Measurements from ENCODE around the gene SLC6A9. TPM values are rescaled to one million over a fixed set of nuclear protein-coding genes. Genes with fewer than 3 reads are reported as not detected.
A peak's percentile ranks its signal among the peaks of the same experiment; 100 is the strongest.

Gene SLC6A9
- total RNA-seq, 1 experiment from 2014 or later, result 0.40 TPM

DNA sequence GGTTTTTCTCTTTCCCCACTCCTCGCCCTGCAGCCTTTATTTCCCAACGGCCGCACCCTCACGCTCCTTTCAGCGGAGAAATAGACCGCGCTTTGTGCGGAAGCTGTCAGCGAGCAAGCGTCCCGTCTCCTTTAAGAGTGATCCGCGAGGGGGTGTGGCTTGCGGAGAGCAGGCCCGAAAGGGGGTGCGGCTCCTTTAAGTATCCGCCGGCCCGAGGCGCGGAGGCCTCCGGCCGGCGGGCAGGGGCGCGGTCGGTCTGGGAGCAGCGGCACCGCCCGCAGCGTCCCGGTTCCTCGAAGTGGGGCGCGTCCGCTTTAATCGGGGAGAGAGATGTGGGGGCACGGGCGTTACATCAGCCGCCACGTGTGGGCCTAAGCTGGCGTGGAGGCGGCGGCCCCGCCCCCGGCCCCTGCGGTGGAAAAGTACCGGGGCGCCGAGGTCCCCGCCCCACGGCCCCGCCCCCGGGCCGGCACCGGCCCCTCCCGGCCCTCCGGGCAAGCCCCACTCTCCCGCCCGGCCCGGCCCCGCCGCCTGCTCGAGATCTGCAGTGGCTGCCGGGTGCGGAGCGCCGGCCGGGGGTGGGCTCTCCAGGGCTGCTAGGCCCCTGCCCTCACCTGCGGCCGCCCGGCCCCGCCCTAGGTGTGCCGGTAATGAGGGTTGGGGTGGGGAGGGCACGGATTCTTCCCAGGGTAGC lies 1.2 kb downstream of the SLC6A9 start:
- DNase-seq (ENCODE audit: low read depth), result peak; percentile 80

DNA sequence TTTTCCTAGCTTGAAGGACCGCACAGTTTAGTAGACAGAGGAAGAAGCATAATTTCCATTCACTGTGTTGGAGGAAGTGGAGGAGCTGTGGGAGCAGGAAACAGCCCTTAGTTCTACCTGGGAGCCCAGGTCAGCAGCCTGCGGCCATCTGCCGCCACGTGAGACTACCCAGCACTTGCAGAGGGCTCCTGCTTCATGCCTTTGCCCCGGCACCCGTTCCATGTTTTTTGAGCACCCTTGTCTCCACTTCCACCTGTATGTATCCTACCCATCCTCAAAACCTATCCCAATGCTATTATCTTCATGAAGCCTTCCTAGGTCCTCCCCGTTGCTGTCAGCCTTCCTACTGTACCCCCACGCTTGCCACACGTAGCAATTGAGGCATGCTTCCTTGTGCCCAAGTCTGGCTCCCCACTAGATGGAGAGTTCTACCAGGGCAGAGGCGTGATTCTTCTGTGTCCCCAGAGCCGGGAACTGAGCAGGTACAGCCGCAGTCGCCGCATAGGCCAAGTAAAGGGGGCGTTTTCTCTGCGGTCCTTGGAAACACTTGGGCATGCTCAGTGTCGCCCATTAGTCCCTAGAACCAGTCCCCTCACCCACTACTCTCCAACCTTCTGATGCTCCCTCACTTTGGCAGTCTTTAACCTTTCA lies 1.9 kb downstream of the SLC6A9 start:
- no peak for DNase-seq (ENCODE audit: low read depth)

DNA sequence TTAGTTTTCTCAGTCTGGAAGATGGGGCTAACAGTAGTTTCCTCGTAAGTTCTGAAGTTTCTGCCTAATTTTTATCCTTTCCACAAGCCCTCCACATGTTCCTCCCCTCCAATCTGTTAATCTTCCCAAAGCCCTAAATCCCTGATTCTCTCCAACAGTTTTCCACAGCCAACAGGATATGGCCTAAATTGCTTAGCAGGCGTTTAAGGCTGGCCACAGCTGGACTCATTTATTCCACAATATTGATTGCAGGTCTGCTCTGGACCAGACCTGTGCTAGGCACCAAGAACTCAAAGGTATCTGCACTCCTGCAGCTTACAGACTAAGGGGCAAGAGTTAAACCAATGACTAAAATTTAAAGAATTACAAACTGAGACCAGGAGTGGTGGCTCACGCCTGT lies 3.9 kb downstream of the SLC6A9 start:
- DNase-seq (ENCODE audit: low read depth), result no peak

DNA sequence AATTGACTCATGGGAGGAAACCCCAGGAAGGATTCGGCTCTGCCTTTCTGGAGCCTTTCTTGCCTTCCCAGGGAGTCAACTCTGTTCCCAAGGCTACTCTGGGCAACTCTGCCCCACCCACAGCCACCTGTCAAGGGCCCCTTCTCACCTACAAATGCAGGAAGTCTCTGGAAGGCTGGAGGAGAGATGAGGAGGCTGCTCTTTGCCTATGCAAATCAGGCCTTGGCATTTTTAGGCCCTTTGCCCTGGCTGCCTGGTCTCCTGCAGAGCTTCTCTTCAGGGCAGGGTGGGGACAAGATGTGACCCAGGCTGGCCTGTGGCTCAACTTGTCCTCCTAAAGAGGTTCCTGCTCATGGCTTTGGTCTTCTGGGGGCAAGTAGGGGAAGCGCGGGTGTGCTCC lies 5.4 kb downstream of the SLC6A9 start:
- no peak for DNase-seq (ENCODE audit: low read depth)

DNA sequence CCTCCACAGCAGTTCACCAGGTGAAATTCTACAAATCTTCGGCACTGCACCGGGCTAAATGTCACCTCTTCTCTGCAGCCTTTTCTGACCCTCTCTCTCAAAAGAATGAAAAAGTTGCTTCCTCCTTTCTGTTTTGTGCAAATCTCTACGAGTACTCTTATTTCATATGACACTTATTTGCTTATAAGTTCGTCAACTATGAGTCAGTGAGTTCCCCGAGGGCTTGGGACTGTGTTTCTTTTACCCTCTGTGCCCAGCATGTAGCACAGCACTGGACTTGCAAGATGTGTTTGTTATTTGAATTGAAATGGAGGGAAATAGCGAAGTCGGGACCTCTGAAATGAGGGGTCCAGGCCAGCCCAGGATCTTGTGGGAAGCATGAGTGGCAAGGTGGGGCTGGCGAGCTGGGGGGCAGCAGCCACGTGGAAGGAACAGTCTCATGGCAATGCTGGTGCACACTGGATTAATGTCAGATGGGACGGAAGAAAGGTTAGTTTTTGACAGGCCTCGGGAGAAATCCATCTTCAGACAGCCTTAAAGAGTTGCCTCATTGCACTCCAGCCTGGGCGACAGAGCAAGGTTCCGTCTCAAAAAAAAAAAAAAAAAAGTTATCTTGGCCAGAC lies 6.2 kb downstream of the SLC6A9 start:
- no peak for DNase-seq (ENCODE audit: low read depth)

DNA sequence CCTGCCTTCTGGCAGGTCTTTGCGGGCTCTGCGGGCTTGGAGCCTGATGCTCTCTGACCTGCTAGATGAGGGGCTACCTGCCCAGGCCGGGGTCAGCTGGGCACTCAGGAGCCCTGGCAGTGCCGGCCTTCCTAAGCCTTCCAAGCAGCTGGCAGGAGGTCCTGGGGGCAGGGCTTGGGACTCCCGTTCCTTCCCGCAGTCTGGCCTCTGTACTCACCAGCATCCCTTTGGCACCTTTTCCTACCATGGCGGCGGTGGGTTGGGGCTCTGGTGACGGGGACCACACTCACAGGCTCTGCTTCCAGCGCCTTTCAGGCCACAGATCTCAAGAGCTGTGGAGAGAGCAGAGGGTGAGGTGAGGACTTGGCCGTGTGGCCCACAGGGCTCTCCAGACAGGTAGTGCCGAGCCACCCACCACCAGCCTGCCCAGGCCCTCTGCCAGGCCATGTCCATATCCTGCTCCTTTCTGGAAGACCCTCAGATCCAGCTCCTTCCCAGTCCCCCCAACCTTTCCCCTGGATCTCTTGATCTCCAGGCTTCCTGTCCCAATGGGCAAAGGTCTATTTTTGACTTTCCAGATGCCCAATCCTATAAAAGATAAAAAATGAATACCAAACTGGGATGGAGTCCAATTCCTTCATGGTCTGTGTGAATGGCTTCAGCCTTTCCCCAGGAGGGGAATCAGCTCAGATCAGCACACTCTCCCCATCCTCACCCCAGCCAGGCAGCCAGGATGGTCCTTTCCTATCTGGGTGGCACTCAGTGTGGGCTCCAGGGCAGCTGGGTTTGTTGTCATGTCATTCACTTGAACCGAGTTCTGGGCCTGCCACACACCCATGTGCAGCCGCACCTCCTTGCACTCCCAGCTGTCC lies 7.0 kb downstream of the SLC6A9 start:
- no peak for DNase-seq (ENCODE audit: low read depth)

DNA sequence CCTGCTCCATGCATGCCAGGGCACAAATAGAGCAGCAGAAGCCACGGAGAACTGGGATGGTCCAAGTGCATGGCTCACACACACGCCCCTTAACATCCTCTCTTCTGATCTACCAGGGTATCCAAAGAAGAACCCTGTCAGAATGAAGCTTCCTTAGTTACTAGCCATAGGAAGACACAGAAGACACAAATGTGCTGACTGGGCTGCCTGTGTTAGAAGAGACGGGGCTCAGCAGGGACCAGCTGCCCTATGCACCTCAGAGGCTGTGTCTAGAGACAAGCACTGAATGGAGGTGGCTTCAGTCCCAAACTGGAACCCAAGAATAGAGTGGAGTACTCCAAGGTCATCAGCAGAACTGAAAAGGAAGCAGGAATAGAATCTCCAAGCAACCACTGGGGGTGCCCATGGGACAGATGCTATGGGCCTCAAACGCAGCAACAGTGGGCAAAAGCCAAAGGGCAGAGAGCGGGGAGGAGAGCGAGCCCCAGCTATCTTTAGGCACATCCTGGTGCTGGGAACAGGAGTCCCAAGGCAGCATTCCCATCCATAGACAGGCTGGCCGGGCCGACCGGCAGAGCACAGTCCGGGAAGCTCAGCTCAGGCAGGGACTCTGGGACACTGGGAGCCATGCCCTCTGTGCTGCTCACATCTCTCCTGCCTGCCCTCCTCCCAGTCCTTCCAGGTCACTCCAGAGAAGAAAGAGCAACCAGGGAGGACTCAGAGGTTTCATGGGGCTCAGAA lies 9.5 kb downstream of the SLC6A9 start:
- no peak for DNase-seq (ENCODE audit: low read depth)

DNA sequence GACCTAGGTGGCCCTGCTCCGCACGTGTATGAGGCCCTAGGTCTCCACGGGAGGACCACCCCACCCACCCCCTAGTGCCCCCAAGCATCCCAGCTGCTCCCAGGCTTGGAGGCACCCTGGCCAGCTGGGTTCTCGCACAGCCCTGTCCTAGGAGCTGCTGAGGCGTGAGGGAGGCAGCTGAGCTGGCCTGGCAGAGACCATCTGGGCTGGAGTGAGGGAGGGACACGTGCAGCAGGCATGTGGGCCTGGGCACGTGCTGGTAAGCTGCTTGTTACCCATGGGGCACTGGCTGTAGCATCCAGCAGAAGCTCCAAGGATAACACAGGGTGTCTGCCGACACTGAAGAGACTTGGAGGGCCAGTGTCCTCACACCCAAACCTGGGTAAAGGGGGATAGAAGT lies 10.1 kb downstream of the SLC6A9 start:
- no peak for DNase-seq (ENCODE audit: low read depth)

DNA sequence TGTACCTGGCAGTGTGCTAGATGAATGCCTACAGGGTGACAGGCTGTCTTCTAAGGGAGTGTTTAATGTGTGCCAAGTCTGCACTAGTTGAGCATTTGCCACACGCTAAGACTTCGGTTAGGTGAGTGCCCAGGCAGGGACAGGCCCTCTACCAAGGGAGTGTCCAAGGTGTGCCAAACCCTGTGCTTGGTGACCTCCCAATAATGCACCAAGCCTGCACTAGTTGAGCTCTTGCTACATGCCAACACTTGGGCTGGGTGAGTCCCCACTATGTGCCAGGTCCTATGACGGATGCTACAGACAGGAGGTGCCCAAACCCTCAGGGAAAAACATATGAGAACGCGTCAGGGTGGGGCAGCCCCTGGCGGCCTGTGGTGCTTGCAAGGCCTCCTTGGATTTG lies 10.8 kb downstream of the SLC6A9 start:
- DNase-seq (ENCODE audit: low read depth), result no peak

DNA sequence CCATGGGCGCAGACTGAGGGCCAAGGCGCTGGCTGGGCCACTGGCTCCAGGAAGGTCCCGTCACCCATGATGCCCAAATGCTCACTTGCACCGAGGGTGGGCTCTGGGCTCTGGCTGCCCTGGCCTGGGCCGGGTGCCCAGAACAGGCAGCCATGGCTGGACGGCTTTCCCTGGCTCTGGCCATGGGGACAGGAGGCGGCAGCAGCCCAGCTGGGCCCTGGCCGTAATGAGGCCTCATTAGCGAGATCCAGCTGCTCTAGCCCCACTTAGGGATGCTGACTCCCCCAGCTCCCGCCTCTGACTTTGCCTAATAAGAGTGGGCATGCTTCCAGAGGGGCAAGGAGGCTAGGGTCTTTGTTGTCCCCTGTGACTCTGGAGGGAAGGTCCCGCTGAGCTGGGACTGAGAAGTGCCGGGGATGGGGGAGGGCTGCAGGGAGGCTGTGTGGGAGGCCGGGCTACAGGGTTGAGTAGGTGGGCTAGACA lies 11.8 kb downstream of the SLC6A9 start:
- DNase-seq (ENCODE audit: low read depth), result no peak

DNA sequence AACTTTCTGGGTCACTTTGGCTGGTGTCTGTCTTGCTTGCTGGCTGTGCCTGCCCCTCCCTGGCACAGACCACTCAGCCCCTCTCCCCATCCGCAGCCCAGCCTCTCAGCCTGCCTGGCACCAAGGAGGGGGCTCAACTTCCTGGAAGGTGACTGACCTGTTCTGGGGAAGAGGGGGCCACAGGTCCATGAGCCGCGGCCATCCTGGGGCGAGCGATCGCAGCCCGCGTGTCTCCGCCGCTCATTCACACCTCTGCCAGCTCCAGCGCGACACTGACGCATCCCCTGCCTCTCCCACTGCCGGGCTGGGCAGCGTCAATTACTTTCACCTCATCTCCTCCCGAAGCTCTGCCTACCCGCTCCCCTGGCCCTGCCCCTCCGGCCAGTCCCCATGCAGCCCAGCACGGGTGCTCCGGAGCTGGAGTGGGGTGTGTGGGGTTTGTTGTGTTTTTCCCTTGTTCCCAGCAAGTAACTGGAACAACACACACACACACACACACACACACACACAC lies 14.3 kb downstream of the SLC6A9 start:
- DNase-seq (ENCODE audit: low read depth), result no peak

DNA sequence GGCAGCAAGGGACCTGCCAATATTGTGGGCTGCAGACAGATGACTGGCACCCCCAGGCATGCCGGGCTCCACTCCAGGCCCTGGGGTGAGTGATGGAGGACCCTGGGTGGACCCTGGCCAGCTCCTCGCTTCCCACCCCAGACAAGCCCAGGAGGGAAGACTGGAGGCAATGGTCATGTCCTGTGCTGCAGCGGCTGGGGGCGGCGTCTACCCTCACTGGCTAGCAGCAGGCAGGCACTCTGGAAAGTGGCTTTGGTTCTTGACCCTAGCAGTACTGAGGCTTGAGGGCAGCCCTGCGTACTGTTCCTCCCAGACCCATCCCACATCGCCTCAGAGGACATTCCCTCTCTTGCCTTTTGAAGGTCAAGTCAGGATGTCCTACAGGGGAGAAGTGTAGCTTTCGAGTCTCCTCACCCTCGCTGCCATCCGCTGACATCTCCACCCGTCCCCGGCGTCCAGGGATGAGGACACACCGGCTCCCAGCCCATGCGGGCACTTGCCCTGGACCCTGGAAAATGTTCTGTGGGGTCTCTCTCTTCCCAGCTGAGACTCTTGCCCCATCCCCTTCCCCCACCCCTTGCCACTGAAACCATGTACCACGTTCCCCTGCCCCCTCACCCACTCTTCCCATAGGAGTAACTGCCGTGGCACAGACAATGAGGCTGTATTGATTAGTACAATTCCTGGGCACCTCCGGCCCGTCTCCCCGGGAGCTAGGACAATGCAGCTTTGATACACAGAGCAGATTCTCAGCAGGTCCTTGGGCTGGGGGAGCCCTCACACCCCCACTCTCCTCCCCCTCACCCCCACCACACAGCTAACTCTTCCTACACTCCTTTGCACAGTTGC lies 15.0 kb downstream of the SLC6A9 start:
- no peak for DNase-seq (ENCODE audit: low read depth)

DNA sequence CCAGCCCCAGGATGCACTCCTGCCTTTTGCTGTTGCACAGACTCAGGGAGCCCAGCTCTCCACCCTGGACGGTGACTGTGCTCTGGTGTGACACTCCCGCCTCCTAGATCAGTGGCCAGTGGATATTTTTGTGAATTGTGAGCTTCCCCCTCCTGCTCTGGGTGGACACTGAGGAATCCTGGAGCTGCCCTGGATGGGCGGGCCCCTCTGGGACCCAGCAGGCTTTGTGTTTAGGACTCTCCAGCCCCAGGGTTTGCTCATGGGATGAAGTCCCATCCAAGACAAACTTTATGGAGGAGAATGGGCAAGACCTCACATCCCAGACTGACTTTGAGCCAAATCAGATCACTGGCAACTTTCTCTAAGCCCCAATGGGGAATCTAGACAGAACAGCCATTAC lies 16.1 kb downstream of the SLC6A9 start:
- no peak for DNase-seq (ENCODE audit: low read depth)

DNA sequence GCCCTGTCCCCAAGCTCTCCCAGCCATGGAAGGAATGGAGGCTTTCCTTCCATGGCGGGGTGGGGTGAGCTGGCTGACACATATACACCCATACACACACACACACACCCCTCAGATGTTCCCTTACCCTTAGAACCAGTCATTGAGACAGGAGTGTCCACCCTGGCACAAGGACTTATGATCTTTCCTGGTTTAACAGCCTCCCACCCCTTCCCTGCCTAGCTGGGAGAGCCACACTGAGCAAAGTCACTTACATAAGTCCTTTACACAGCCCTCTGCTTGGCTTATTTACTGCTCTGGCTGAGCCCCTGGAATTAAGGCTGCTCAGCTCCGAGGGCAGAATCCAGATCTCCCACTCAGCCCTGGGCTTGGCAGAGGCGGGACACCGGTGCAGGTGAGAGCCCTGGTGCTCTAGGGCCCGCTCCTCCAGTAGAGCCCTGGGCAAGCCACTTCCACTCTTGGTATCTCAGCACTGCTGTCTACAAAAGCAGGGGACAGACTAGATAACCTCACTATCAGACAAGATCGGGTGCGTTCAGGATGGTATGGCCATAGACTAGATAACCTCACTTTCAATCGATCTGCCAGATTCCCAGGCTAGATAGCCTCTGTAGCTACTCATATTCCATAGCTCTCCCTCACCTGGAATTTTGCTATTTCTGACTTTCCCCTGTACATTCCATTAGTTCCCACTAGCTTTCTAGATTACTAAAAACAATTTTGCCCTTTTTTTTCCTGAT lies 16.7 kb downstream of the SLC6A9 start:
- no peak for DNase-seq (ENCODE audit: low read depth)

DNA sequence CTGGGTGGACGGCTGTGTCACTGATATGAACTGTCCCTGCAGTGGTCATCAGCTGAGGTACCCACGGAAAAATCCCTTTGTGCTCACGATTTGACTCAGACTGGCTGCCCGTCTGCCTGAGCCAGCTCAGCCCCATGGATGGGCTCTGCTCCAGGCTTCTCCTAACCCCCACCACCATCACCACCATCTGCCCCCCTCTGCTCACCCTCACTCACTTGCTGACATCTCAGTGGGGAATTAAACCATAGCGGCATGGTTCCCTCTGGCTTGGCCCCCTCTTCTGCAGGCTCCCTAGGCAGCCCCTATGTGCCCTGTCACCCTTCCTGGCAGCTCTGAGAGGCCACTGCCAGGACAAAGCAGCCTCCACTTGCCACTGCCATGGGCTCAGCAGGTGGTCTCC lies 17.3 kb downstream of the SLC6A9 start:
- DNase-seq (ENCODE audit: low read depth), result no peak

DNA sequence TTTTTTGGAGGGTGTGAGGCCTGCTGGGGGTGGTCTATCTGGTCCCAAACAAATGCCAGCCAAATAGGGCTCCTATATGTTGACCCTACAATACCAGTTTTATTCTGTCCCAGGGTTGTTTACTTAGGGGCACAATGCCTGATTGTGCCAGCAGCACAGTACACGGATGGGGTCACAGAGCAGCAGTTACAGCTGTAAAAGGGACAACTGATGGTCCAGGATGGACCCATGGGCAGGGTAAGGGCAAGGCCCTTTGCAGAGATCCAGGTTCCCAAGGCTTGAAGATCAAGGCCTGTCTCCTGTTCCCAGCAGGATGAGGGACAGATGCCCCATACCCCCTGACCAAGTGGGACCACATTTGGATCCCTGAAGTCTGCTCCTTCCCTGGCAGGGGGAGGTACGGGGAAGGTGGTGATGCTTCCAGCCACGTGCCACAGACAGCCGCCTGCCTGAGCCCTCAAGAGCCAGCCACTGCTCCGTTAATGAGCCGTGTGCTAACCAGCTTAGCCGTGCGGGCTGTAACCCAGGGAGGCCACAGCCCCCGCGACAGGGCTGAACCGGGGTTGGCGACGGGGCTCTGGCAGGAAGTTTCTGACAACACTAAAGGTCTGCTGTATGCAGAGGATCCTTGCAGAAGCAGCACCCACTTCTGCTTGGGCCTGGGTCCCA lies 18.2 kb downstream of the SLC6A9 start:
- DNase-seq (ENCODE audit: low read depth), result no peak

DNA sequence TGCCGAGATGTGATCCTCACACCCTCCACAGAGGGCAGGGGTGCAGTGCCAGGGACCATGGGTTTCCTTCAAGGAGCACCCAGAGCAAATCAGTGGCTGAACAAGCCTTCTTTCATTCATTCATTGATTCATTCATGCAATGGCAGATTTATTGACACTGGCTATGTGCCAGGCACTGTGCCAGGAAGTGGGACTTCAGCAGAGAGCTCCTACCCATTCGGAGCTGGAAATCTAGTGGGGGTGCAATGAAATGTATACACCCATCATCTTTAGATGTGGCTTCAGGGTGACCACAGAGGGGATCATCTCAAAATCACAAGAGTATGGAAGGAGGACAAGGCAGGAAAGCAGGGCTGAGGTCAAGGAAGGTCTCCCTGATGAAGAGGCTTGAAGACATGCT lies 18.9 kb downstream of the SLC6A9 start:
- no peak for DNase-seq (ENCODE audit: low read depth)

DNA sequence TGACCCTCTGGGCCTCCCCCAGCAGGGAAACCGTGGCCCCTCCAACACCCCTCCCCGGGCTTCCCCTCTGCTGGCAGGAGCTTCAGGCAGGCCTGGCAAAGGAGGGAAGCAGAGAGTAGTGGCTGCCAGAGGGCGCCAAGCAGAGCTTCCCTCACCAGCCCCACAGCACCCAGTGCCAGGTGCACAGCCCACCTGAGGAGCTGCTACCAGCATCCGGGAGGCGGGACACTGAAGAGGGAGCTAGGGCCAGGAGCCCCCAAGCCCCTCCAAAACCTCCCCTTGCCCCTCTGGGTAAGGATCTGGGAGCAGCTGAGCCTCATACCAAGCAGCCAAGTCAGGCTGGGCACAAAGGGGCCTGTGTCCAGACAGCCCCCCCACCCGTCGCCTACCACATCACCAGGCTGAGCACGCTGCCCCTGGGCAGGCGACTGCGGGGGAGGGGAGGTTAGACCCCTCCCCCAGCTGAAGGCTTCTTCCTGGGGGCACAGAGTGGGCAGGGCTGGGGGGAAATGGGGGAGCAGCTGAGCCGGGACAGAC lies 20.3 kb downstream of the SLC6A9 start:
- no peak for DNase-seq (ENCODE audit: low read depth)

DNA sequence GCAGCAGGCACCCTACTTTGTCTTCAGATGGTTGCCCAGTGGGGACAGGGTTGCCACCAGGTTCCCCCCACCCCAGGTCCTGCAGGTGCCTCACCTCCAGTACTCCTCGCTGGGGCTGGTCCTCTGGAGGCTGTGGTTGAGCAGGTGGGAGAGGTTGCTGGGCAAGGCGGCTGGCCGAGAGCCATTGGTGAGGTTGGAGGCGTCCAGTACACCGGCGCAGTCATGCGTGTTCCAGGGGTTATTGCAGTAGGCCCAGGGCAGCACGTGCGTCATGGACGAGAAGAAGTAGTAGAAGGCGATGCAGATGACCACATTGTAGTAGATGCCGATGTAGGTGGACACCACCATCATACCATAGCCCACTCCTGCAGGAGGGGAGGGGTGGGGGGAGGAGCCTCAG lies 23.0 kb downstream of the SLC6A9 start:
- no peak for DNase-seq (ENCODE audit: low read depth)

All from LHCN-M2 (cell line).